CD8-positive, alpha-beta memory T cell (primary cell): ENCODE data around the gene ADGRB2. TPM values are rescaled to one million over a fixed set of nuclear protein-coding genes. Genes with fewer than 3 reads are reported as not detected.
A peak's percentile ranks its signal among the peaks of the same experiment; 100 is the strongest.

Source experiments
- CTCF ChIA-PET: fragments of 350-600 bp; sonication (Branson Sonifier 250); formaldehyde crosslinking; loops from one replicate; lab custom pipeline; 2021; ENCODE audit warnings: antibody characterized with exemption; lab: Charles Lee
- POLR2A ChIA-PET: fragments of 350-600 bp; sonication (Branson Sonifier 250); formaldehyde crosslinking; loops from one replicate; lab custom pipeline; 2021; ENCODE audit warnings: antibody characterized with exemption; lab: Charles Lee
- DNase-seq, 5 donors: peaks; one replicate each; pipeline versions ENCODE4 v3.0.0 to v3.0.0-alpha.2; 2020 to 2022; ENCODE audit warnings: mixed read lengths in 1 of 5
- H3K27ac ChIP-seq: one replicate; pipeline ENCODE4 v1.7.0; 2013; ENCODE audit warnings: low read depth, mild to moderate bottlenecking, low read length, moderate library complexity
- H3K27me3 ChIP-seq: 2 replicates; pipeline ENCODE4 v1.7.0; 2013; ENCODE audit warnings: low read length, mild to moderate bottlenecking; ENCODE audit not compliant: insufficient read depth, poor library complexity, severe bottlenecking
- H3K36me3 ChIP-seq: 2 replicates; pipeline ENCODE4 v1.7.0; 2013; ENCODE audit warnings: mild to moderate bottlenecking, low read length, moderate library complexity; ENCODE audit not compliant: insufficient read depth
- H3K4me1 ChIP-seq: 2 replicates; pipeline ENCODE4 v1.7.0; 2013; ENCODE audit warnings: mild to moderate bottlenecking, low read length, moderate library complexity; ENCODE audit not compliant: insufficient read depth
- H3K4me3 ChIP-seq: 2 replicates; pipeline ENCODE4 v1.7.0; 2013; ENCODE audit warnings: mild to moderate bottlenecking, low read length
- H3K9me3 ChIP-seq: 2 replicates; pipeline ENCODE4 v1.7.0; 2013; ENCODE audit warnings: mild to moderate bottlenecking, low read length
- H3K27ac Mint-ChIP-seq, 8 donors: one replicate each; pipeline ENCODE4 v1.8.0; 2020 to 2021; ENCODE audit warnings: mixed read lengths in 8 of 8, mild to moderate bottlenecking in 6 of 8, inconsistent platforms in 3 of 8, moderate library complexity in 3 of 8
- H3K27me3 Mint-ChIP-seq, 2 donors: one replicate each; pipeline ENCODE4 v1.8.0; 2020 to 2021; ENCODE audit warnings: mixed read lengths in 2 of 2, mild to moderate bottlenecking in 1 of 2, moderate library complexity in 1 of 2
- H3K36me3 Mint-ChIP-seq, 3 donors: one replicate each; pipeline ENCODE4 v1.8.0; 2020 to 2021; ENCODE audit warnings: mixed read lengths in 3 of 3, inconsistent platforms in 1 of 3, mild to moderate bottlenecking in 1 of 3
- H3K4me1 Mint-ChIP-seq, 3 donors: one replicate each; pipeline ENCODE4 v1.8.0; 2020 to 2021; ENCODE audit warnings: mixed read lengths in 3 of 3, inconsistent platforms in 1 of 3, mild to moderate bottlenecking in 1 of 3
- H3K4me3 Mint-ChIP-seq, 7 donors: one replicate each; pipeline ENCODE4 v1.8.0; 2020 to 2021; ENCODE audit warnings: mixed read lengths in 7 of 7, mild to moderate bottlenecking in 6 of 7, moderate library complexity in 4 of 7, inconsistent platforms in 2 of 7
- H3K9me3 Mint-ChIP-seq, 5 donors: one replicate each; pipeline ENCODE4 v1.8.0; 2020 to 2022; ENCODE audit warnings: mixed read lengths in 5 of 5, mild to moderate bottlenecking in 3 of 5, moderate library complexity in 2 of 5, inconsistent platforms in 1 of 5
- polyA plus RNA-seq: library from polyadenylated mRNA; unstranded; fragments of 300-500 nt; fragmentation: Illumina TruSeq; gene quantifications from one replicate; pipeline ENCODE4 v1.2.3, GENCODE V29; 2021
- total RNA-seq, 2 experiments: library from RNA; stranded (reverse); gene quantifications; one replicate each; pipeline ENCODE4 v1.2.3, GENCODE V29; 2021

The ADGRB2 gene
- total and polyA plus RNA-seq, 3 experiments from 2014 or later = 0.24 to 0.57 (median 0.35) TPM

DNA sequence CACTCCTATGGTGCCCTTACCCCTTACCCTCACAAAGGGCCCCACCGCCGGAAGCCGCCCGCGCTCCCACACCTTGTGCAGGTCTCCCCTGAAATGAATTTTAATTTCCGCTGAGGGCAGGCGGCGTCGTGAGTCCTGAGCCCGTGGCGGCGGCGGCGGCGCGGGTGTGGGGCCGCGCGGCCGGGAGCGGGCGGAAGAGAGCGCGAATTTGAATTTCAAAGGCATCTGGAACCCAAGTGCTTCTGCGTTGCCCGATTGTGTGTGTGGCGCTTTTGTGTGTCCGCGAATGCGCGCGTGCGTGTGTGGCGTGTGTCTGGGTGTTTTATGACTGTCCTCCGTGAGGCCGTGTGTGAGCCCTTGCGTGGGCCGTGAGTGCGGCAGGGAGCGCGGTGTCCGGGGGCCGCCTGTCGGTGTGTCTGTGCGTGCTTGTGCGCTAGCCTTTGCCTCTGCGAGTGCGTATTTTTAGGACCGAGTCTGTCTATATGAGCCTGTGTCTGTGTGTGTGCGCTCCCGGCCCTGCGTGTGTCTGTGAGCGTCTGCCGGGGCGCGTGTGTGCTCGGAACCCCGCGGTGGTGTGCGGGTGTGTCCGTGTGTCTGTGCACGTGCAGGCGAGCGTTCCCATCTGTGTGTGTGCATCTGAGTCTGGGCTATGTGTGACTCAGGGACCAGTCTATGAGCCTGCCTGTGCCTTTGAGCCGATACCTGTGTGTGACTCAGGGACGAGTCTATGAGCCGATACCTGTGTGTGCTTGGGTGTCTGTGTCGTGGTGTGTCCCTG lies 7.9 kb upstream of the ADGRB2 start:
- H3K9me3 Mint-ChIP-seq = no peaks in the 10 kb centered on the region
- H3K27ac ChIP-seq = no peak overlapping the region
- peak overlapping the region; percentile 64 for H3K4me3 ChIP-seq
- H3K27me3 ChIP-seq = peaks cover 21% of the 10 kb centered on the region
- peak in 2 of 5 donors; percentile 39 to 58 for DNase-seq
- H3K36me3 ChIP-seq = no peaks in the 10 kb centered on the region
- H3K36me3 Mint-ChIP-seq = no peaks in the 10 kb centered on the region
- H3K27ac Mint-ChIP-seq = peak overlapping the region in 7 of 8 donors; percentile 12 to 85 (median 54)
- peaks cover 38 to 40% of the 10 kb centered on the region in 2 donors for H3K27me3 Mint-ChIP-seq
- ChIA-PET POLR2A (interaction anchor here (0.7 kb wide), 1 partner anchor 190 kb away, joined by 6 read pairs; no protein-coding TSS in a partner anchor), CTCF (no interaction called here)
- peak overlapping the region; percentile 78 to 93 (median 89) for H3K4me3 Mint-ChIP-seq
- peaks cover 25 to 48% (median 46%) of the 10 kb centered on the region in 3 donors for H3K4me1 Mint-ChIP-seq
- peaks cover 14% of the 10 kb centered on the region for H3K4me1 ChIP-seq
- H3K9me3 ChIP-seq = no peaks in the 10 kb centered on the region

DNA sequence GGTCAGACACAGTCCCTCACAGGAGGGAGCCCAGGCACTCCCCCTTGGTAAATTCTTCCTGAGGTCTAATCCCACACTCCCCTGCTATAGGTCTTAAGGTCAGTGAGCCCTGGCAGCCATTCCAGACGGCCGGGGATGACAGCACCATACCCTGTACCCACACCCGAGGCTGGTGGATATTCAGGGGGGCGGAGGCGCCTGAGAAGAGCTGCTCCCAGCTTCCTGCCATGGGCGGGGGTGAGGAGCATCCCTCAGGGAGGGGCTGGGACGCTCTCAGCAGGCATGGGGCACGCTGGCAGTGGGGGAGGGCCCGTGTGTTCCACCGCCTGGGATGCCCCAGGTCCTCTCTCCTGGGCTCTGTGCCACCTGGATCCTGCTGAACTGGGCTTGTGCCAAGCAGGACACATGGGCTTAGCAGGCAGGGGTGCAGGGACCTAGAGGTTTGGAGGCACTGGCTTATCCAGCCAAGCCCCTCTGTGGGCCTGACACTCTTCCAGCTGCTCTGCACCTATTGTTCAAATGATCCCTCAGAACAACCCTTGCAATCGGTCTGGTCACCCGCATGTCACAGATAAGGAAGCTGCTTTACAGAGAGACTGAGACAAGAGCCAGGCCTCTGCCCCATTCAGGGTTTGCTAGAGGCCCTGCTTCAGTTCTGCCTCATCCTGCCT lies 5.7 kb upstream of the ADGRB2 start:
- peaks cover 25 to 51% (median 46%) of the 10 kb centered on the region in 3 donors for H3K4me1 Mint-ChIP-seq
- peaks cover 17% of the 10 kb centered on the region for H3K27me3 ChIP-seq
- H3K36me3 Mint-ChIP-seq = no peaks in the 10 kb centered on the region
- no peaks in the 10 kb centered on the region for H3K9me3 ChIP-seq
- H3K4me3 ChIP-seq = no peak overlapping the region
- no peaks in the 10 kb centered on the region for H3K36me3 ChIP-seq
- no peak overlapping the region for H3K27ac ChIP-seq
- ChIA-PET POLR2A (no interaction called here), CTCF (interaction anchor here (1.3 kb wide), 1 partner anchor 20 kb away, joined by 3 read pairs; no protein-coding TSS in a partner anchor)
- peaks cover 15% of the 10 kb centered on the region for H3K4me1 ChIP-seq
- H3K27ac Mint-ChIP-seq = peak overlapping the region in 2 of 8 donors; percentile 27 to 74
- no peaks in the 10 kb centered on the region for H3K9me3 Mint-ChIP-seq
- H3K27me3 Mint-ChIP-seq = peaks cover 24 to 27% of the 10 kb centered on the region in 2 donors
- H3K4me3 Mint-ChIP-seq = peak overlapping the region in 1 of 7 donors; percentile 78
- DNase-seq = no peak

DNA sequence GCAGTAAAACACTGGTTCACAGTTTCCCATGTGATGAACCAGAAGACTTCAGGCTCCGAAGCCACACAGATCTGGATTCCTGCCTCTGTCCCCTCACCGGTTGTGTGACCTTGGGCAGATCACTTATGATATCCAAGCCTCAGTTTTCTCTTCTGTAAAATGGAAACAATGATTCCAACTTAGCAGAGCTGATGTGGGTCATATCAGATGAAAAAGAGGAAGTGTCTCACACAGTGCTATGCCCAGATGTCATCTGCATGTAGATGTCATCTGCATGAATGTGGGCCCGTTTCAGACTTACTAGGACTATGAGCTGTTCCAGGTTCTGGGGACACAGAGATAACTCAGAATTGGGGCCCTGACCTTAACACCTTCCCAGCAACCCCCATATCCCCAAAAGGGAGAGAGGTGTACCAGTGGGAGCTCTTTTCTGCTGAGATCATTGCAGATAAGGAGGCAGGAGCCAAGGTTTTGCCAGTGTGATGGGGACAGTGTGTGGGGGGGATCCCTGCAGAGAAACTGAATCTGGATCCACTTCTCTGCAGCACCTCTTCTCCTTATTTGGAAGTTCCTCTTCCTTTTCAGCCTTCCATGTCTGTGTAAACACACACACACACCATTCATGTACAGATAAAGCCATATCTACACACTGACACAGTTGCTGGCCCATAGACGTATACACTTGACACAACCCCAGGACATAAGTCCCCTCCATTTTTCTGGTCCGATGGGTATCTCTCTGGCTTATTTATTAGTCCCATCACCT lies 5.0 kb upstream of the ADGRB2 start:
- Histone ChIP-seq H3K4me1 (peaks cover 21% of the 10 kb centered on the region), H3K9me3 (no peaks in the 10 kb centered on the region), H3K36me3 (no peaks in the 10 kb centered on the region), H3K4me3 (no peak overlapping the region), H3K27me3 (peaks cover 12% of the 10 kb centered on the region), H3K27ac (no peak overlapping the region)
- H3K4me1 Mint-ChIP-seq = peaks cover 27 to 56% (median 46%) of the 10 kb centered on the region in 3 donors
- peak overlapping the region in 3 of 8 donors; percentile 5 to 74 (median 32) for H3K27ac Mint-ChIP-seq
- no peaks in the 10 kb centered on the region for H3K9me3 Mint-ChIP-seq
- no peak for DNase-seq
- H3K27me3 Mint-ChIP-seq = peaks cover 19 to 23% of the 10 kb centered on the region in 2 donors
- ChIA-PET CTCF (no interaction called here), POLR2A (interaction anchor here (0.8 kb wide), 1 partner anchor 9 kb away, joined by 3 read pairs; no protein-coding TSS in a partner anchor)
- peak overlapping the region in 2 of 7 donors; percentile 21 to 29 for H3K4me3 Mint-ChIP-seq
- peaks cover 0 to 1% (median 0%) of the 10 kb centered on the region in 3 donors for H3K36me3 Mint-ChIP-seq

GRCh38 chr1:31768407-31768907 lies 4.3 kb upstream of the ADGRB2 start:
- Mint-ChIP-seq H3K4me1 (peaks cover 29 to 54% (median 47%) of the 10 kb centered on the region in 3 donors), H3K27me3 (peaks cover 14 to 18% of the 10 kb centered on the region in 2 donors), H3K27ac (peak overlapping the region in 1 of 8 donors; percentile 48), H3K36me3 (peaks cover 0 to 1% (median 0%) of the 10 kb centered on the region in 3 donors), H3K9me3 (no peaks in the 10 kb centered on the region), H3K4me3 (peak overlapping the region in 1 of 7 donors; percentile 4)
- no peaks in the 10 kb centered on the region for H3K36me3 ChIP-seq
- H3K4me3 ChIP-seq = no peak overlapping the region
- no peak overlapping the region for H3K27ac ChIP-seq
- H3K27me3 ChIP-seq = peaks cover 7% of the 10 kb centered on the region
- ChIA-PET CTCF (interaction anchor here (1.8 kb wide), 1 partner anchor 21 kb away, joined by 8 read pairs; no protein-coding TSS in a partner anchor), POLR2A (interaction anchor here (0.8 kb wide), 1 partner anchor 8 kb away, joined by 3 read pairs; no protein-coding TSS in a partner anchor)
- peaks cover 21% of the 10 kb centered on the region for H3K4me1 ChIP-seq
- no peak for DNase-seq
- H3K9me3 ChIP-seq = no peaks in the 10 kb centered on the region

DNA sequence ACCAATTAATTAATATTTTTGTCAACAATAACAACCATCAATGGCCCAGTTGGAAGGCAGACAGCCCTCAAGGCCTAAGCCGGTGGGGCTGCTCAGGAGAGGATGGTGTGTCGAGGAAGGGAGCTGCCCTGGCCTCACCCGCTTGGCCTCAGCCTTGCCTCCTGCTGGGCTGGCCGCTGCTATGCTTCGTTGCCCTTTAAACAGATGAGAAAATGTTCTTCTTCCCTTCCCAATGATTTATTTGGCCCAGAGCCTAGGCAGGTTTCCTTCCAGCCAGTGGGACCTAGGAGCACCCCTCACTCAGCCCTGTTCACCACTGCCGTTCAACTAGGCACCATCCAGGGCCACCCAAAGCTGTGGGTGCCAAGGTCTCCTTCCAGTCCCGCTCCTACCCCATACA lies 3.1 kb upstream of the ADGRB2 start:
- Histone ChIP-seq H3K9me3 (no peaks in the 10 kb centered on the region), H3K4me3 (no peak overlapping the region), H3K36me3 (no peaks in the 10 kb centered on the region), H3K27me3 (peaks cover 11% of the 10 kb centered on the region), H3K4me1 (peaks cover 23% of the 10 kb centered on the region), H3K27ac (no peak overlapping the region)
- peaks cover 0 to 1% (median 0%) of the 10 kb centered on the region in 3 donors for H3K36me3 Mint-ChIP-seq
- POLR2A ChIA-PET = no interaction called here
- CTCF ChIA-PET = interaction anchor here (1.0 to 1.8 kb wide), 2 partner anchors 9 to 22 kb away, joined by 3 to 8 read pairs; no protein-coding TSS in a partner anchor
- H3K27me3 Mint-ChIP-seq = peaks cover 7 to 11% of the 10 kb centered on the region in 2 donors
- H3K4me3 Mint-ChIP-seq = peak overlapping the region in 1 of 7 donors; percentile 33
- no peak overlapping the region for H3K27ac Mint-ChIP-seq
- no peaks in the 10 kb centered on the region for H3K9me3 Mint-ChIP-seq
- peaks cover 27 to 54% (median 43%) of the 10 kb centered on the region in 3 donors for H3K4me1 Mint-ChIP-seq
- DNase-seq = no peak

- peaks cover 14% of the 10 kb centered on the region for H3K27me3 ChIP-seq
- no peaks in the 10 kb centered on the region for H3K9me3 Mint-ChIP-seq
- H3K36me3 Mint-ChIP-seq = peaks cover 0 to 1% (median 0%) of the 10 kb centered on the region in 3 donors
- H3K9me3 ChIP-seq = no peaks in the 10 kb centered on the region
- ChIA-PET CTCF (interaction anchor here (1.7 to 6.6 kb wide), 3 partner anchors 15 to 198 kb away, joined by 5 to 54 read pairs (median 5); no protein-coding TSS in a partner anchor), POLR2A (interaction anchor here (0.5 kb wide), 1 partner anchor 247 kb away, joined by 7 read pairs; no protein-coding TSS in a partner anchor)
- no peak overlapping the region for H3K27ac Mint-ChIP-seq
- peaks cover 25 to 52% (median 40%) of the 10 kb centered on the region in 3 donors for H3K4me1 Mint-ChIP-seq
- no peaks in the 10 kb centered on the region for H3K36me3 ChIP-seq
- H3K4me3 Mint-ChIP-seq = peak overlapping the region in 1 of 7 donors; percentile 34
- no peak overlapping the region for H3K27ac ChIP-seq
- no peak overlapping the region for H3K4me3 ChIP-seq
- DNase-seq = no peak
- H3K27me3 Mint-ChIP-seq = peaks cover 13 to 14% of the 10 kb centered on the region in 2 donors
- peaks cover 32% of the 10 kb centered on the region for H3K4me1 ChIP-seq
Measured at GRCh38 chr1:31765516-31765915, 1.4 kb upstream of the ADGRB2 start.

- Mint-ChIP-seq H3K27ac (no peak overlapping the region), H3K36me3 (peaks cover 0 to 1% (median 0%) of the 10 kb centered on the region in 3 donors), H3K9me3 (no peaks in the 10 kb centered on the region), H3K27me3 (peaks cover 13 to 14% of the 10 kb centered on the region in 2 donors), H3K4me1 (peaks cover 26 to 50% (median 36%) of the 10 kb centered on the region in 3 donors), H3K4me3 (peak overlapping the region in 6 of 7 donors; percentile 36 to 90 (median 84))
- H3K4me3 ChIP-seq = no peak overlapping the region
- H3K36me3 ChIP-seq = no peaks in the 10 kb centered on the region
- ChIA-PET POLR2A (no interaction called here), CTCF (interaction anchor here (1.7 to 6.6 kb wide), 3 partner anchors 15 to 198 kb away, joined by 5 to 54 read pairs (median 5); no protein-coding TSS in a partner anchor)
- H3K27me3 ChIP-seq = peaks cover 14% of the 10 kb centered on the region
- H3K27ac ChIP-seq = no peak overlapping the region
- H3K4me1 ChIP-seq = peaks cover 32% of the 10 kb centered on the region
- DNase-seq = no peak
- no peaks in the 10 kb centered on the region for H3K9me3 ChIP-seq
Measured at GRCh38 chr1:31765041-31765467, 914 bp upstream of the ADGRB2 start.
